Ishikawa (cell line): ENCODE results near the gene STXBP4.
A peak's percentile ranks its signal among the peaks of the same experiment; 100 is the strongest.

Experiments
- CEBPB ChIP-seq: IDR thresholded peaks from 2 replicates; pipeline ENCODE4 v1.6.1; 2012
- CREB1 ChIP-seq: IDR thresholded peaks from 2 replicates; pipeline ENCODE4 v1.6.1; 2012; ENCODE audit warnings: low read depth
- EGR1 ChIP-seq: IDR thresholded peaks from 2 replicates; pipeline ENCODE4 v1.6.1; 2012
- EP300 ChIP-seq: IDR thresholded peaks from 2 replicates; pipeline ENCODE4 v1.6.1; 2012; ENCODE audit warnings: borderline replicate concordance
- FOXM1 ChIP-seq: IDR thresholded peaks from 2 replicates; pipeline ENCODE4 v1.6.1; 2012; ENCODE audit warnings: low read depth, borderline replicate concordance
- MAX ChIP-seq: IDR thresholded peaks from 2 replicates; pipeline ENCODE4 v1.6.1; 2012
- NFIC ChIP-seq: IDR thresholded peaks from 2 replicates; pipeline ENCODE4 v1.6.1; 2012
- RAD21 ChIP-seq: IDR thresholded peaks from 2 replicates; pipeline ENCODE4 v1.6.1; 2012; ENCODE audit warnings: low read depth
- TAF1 ChIP-seq: IDR thresholded peaks from 2 replicates; pipeline ENCODE4 v1.6.1; 2012; ENCODE audit warnings: low read depth, mild to moderate bottlenecking
- TCF12 ChIP-seq: IDR thresholded peaks from 2 replicates; pipeline ENCODE4 v1.6.1; 2012; ENCODE audit warnings: low read depth
- TEAD4 ChIP-seq: IDR thresholded peaks from 2 replicates; pipeline ENCODE4 v1.6.1; 2012
- YY1 ChIP-seq: IDR thresholded peaks from 2 replicates; pipeline ENCODE4 v1.6.1; 2012; ENCODE audit warnings: low read depth
- ZBTB7A ChIP-seq: IDR thresholded peaks from 2 replicates; pipeline ENCODE4 v1.6.1; 2012; ENCODE audit warnings: low read depth
- TF ChIP-seq, protein P1 (sequence below): IDR thresholded peaks from 2 replicates; pipeline ENCODE4 v1.6.1; 2012; ENCODE audit warnings: low read depth, mild to moderate bottlenecking
- TF ChIP-seq, protein P2 (sequence below): IDR thresholded peaks from 2 replicates; pipeline ENCODE4 v1.6.1; 2012

Gene STXBP4

GRCh38 chr17:55168958-55169687 lies 200.6 kb downstream of the STXBP4 start:
- TF ChIP-seq, protein P1, sequence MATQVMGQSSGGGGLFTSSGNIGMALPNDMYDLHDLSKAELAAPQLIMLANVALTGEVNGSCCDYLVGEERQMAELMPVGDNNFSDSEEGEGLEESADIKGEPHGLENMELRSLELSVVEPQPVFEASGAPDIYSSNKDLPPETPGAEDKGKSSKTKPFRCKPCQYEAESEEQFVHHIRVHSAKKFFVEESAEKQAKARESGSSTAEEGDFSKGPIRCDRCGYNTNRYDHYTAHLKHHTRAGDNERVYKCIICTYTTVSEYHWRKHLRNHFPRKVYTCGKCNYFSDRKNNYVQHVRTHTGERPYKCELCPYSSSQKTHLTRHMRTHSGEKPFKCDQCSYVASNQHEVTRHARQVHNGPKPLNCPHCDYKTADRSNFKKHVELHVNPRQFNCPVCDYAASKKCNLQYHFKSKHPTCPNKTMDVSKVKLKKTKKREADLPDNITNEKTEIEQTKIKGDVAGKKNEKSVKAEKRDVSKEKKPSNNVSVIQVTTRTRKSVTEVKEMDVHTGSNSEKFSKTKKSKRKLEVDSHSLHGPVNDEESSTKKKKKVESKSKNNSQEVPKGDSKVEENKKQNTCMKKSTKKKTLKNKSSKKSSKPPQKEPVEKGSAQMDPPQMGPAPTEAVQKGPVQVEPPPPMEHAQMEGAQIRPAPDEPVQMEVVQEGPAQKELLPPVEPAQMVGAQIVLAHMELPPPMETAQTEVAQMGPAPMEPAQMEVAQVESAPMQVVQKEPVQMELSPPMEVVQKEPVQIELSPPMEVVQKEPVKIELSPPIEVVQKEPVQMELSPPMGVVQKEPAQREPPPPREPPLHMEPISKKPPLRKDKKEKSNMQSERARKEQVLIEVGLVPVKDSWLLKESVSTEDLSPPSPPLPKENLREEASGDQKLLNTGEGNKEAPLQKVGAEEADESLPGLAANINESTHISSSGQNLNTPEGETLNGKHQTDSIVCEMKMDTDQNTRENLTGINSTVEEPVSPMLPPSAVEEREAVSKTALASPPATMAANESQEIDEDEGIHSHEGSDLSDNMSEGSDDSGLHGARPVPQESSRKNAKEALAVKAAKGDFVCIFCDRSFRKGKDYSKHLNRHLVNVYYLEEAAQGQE = no peak
- TF ChIP-seq EP300 = no peak
- no peak for TF ChIP-seq CREB1
- TF ChIP-seq CEBPB = no peak

DNA sequence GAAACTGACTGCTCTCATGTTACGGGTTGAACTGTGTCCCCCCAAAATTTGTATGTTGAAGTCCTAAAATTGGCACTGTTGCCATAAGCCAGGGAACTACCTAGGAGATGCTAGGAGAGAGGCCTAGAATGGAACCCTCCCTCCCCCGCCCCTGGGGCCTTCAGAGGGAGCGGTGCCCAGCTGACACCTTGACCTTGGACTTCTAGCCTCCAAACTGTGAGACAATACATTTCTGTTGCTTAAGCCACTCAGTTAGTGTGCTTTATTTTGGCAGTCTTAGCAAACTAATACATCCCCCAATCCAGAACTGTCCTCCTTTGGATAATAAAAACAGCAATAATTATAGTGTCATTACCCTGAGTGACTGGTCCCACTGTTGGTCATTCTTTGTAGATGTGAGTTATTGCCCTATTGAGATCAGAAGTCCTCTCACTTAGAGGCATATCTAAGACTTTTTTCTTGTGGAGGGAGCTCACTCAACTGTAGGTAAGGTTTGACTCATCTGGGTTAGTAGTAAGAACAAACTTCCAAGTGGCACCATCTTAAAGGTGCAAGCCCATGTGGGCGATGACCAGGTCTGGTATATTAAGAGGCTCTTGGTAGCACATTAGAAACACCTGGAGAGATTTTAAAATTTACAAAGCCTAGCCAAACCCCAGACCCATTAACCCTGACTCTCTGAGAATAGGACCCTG lies 203.2 kb downstream of the STXBP4 start:
- no peak for TF ChIP-seq NFIC
- no peak for TF ChIP-seq EGR1
- TF ChIP-seq, protein P1 = no peak
- no peak for TF ChIP-seq TAF1
- no peak for TF ChIP-seq CEBPB
- TF ChIP-seq, protein P2, sequence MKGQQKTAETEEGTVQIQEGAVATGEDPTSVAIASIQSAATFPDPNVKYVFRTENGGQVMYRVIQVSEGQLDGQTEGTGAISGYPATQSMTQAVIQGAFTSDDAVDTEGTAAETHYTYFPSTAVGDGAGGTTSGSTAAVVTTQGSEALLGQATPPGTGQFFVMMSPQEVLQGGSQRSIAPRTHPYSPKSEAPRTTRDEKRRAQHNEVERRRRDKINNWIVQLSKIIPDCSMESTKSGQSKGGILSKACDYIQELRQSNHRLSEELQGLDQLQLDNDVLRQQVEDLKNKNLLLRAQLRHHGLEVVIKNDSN = no peak
- TF ChIP-seq TCF12 = no peak
- TF ChIP-seq EP300 = no peak
- TF ChIP-seq MAX = no peak

DNA sequence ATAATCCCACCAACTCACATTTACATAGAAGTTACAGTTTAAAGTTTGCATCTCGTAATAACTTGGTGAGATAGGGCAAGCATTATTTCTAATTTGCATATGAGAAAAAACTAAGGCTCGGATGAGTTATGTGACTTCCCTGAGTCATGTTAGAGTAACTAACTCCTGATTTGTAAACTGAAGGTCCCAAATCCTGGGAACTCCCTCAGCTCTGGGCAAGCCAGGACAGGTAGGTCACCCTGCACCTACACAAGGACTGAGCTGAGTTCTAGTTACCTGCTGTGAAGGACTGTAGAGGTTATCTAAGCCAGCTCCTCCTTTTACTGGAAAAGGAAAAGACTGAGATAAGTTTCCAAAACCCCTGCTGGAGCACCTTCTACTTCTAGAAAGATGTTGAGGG lies 204.0 kb downstream of the STXBP4 start:
- TF ChIP-seq EGR1 = no peak
- TF ChIP-seq CEBPB = no peak
- TF ChIP-seq CREB1 = no peak
- TF ChIP-seq ZBTB7A = no peak
- TF ChIP-seq RAD21 = no peak
- TF ChIP-seq TEAD4 = no peak
- no peak for TF ChIP-seq EP300
- TF ChIP-seq FOXM1 = no peak

DNA sequence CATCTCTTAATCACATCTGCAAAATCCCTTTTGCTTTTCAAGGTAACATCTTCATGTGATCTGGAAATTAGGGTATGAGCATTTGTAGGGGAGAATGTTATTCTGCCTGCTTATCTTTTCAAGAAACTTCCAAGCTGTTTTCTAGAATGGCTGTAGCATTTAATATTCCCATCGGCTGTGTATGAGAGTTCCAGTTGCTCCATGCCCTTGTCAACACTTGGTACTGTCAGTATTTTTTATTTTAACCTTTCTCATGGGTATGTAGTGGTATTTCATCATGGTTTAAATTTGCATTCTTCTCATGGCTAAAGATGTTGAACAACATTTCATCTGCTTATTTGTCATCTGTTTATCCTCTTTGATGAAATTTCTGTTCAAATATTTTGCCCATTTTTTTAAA lies 205.6 kb downstream of the STXBP4 start:
- no peak for TF ChIP-seq FOXM1

GRCh38 chr17:55175788-55176427 lies 207.3 kb downstream of the STXBP4 start:
- no peak for TF ChIP-seq EP300
- TF ChIP-seq TAF1 = no peak
- no peak for TF ChIP-seq NFIC
- TF ChIP-seq EGR1 = no peak
- no peak for TF ChIP-seq ZBTB7A
- no peak for TF ChIP-seq FOXM1
- no peak for TF ChIP-seq TEAD4
- no peak for TF ChIP-seq CEBPB
- TF ChIP-seq YY1 = no peak
- TF ChIP-seq RAD21 = no peak

GRCh38 chr17:55177159-55177854 lies 208.7 kb downstream of the STXBP4 start:
- TF ChIP-seq RAD21 (peak; percentile 37), CEBPB (no peak)

DNA sequence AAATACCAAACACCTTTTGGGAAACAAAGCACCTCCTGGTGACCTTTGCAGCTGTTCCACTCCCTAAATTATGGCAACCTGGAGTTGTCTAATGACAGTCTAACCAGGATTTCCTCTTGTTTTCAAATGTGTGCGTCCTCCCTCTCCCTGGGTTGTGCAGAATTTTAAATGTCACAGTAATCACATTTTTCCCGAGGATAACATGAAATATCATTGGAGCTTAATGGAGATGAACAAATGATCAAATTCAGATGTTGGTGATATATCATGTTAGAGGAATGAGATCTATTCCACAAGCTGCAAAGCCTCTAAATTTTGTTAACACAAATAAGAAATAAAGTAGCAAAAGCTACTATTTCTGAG lies 209.3 kb downstream of the STXBP4 start:
- TF ChIP-seq EGR1 (no peak), TEAD4 (no peak)
